RWPE1 (cell line): Measurements from ENCODE around the gene SUDS3.

Experiments
- CTCF ChIA-PET: fragments of 350-600 bp; sonication (Branson Sonifier 250); formaldehyde crosslinking; extraction: SDS; loops from one replicate; lab custom pipeline; 2021; lab: Yijun Ruan, JAX
- POLR2A ChIA-PET: fragments of 400-600 bp; formaldehyde crosslinking; extraction: SDS; loops from one replicate; lab custom pipeline; 2020; ENCODE audit warnings: antibody characterized with exemption; ENCODE audit not compliant: low non-redundant PET; lab: Yijun Ruan, JAX
- DNase-seq: peaks from one replicate; pipeline ENCODE4 v3.0.0; 2012; ENCODE audit warnings: low spot score
- H3K27ac ChIP-seq: fragments of 450-650 bp; 2 replicates; pipeline ENCODE4 v1.5.1; 2017
- TF ChIP-seq, protein P1 (sequence below): fragments of 450-650 bp; conservative IDR thresholded peaks from 2 replicates; pipeline ENCODE4 v1.5.1; 2017; ENCODE audit warnings: low read depth, mild to moderate bottlenecking

The SUDS3 gene

DNA sequence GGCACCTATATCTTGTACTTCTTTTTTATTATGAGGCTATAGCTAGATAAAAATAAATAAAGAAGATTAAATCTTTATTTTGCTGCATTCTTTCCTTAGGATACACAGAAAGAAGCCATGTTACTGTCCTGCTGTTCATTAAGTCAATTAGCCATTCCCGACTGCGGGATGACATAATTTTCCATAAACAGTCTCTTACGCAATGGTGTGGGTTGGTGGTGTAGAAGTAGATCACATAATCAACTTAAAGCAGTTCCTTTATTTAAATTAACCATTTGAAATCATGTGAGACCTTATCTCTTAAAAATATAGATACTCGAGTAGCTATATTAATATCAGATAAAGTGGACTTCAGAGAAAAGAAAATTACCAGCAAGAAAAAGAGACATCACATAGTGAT, 43.8 kb upstream of the SUDS3 start:
- no peak overlapping the region for H3K27ac ChIP-seq
- DNase-seq, result no peak
- TF ChIP-seq, protein P1, sequence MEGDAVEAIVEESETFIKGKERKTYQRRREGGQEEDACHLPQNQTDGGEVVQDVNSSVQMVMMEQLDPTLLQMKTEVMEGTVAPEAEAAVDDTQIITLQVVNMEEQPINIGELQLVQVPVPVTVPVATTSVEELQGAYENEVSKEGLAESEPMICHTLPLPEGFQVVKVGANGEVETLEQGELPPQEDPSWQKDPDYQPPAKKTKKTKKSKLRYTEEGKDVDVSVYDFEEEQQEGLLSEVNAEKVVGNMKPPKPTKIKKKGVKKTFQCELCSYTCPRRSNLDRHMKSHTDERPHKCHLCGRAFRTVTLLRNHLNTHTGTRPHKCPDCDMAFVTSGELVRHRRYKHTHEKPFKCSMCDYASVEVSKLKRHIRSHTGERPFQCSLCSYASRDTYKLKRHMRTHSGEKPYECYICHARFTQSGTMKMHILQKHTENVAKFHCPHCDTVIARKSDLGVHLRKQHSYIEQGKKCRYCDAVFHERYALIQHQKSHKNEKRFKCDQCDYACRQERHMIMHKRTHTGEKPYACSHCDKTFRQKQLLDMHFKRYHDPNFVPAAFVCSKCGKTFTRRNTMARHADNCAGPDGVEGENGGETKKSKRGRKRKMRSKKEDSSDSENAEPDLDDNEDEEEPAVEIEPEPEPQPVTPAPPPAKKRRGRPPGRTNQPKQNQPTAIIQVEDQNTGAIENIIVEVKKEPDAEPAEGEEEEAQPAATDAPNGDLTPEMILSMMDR, result no peak
- CTCF ChIA-PET, result interaction anchor here (0.8 kb wide), 1 partner anchor 10 kb away, joined by 4 read pairs; no protein-coding TSS in a partner anchor
- POLR2A ChIA-PET, result no interaction called here

DNA sequence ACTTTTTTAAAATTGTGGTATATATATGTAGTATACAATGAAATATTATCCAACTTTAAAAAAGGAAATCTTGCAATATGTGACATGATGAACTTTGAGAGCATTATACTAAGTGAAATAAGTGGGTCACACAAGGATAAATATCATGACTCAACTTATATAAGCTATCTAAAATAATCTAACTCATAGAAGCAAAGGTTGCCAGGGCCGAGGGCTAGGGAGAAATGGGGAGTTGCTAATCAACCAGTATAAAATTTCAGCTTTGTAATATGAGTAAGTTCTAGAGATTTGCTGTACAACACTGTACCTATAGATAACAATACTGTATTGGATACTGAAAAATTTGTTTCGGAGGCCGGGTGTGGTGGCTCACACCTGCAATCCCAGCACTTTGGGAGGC, 42.1 kb upstream of the SUDS3 start:
- TF ChIP-seq, protein P1, result no peak
- no peak for DNase-seq
- ChIA-PET POLR2A (no interaction called here), CTCF (no interaction called here)
- no peak overlapping the region for H3K27ac ChIP-seq

- TF ChIP-seq, protein P1, result no peak
- CTCF ChIA-PET, result interaction anchor here (0.7 kb wide), 1 partner anchor 34 kb away, joined by 3 read pairs; no protein-coding TSS in a partner anchor
- no peak for DNase-seq
- H3K27ac ChIP-seq, result no peak overlapping the region
- POLR2A ChIA-PET, result no interaction called here
Measured at GRCh38 chr12:118334939-118335567, 41.3 kb upstream of the SUDS3 start.

DNA sequence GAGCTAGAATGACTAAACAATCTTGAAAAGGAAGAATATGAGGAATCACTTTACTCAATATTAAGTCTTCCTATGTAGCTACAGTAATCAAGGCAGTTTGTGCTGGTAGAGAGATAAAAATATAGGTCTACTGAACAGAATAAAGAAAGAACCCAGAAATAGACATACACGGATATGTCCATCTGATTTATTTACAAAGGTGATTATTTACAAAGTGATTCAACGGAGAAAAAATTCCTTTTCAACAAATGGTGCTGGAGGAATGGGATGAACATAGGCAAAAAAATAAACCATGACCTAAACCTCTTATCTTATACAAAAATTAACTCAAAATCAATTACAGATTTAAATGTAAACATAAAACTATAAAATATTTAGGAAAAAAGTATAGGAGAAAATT, 40.2 kb upstream of the SUDS3 start:
- no peak for DNase-seq
- CTCF ChIA-PET, result interaction anchor here (0.6 kb wide), 1 partner anchor 1137 kb away, joined by 3 read pairs; no protein-coding TSS in a partner anchor
- TF ChIP-seq, protein P1, result no peak
- no peak overlapping the region for H3K27ac ChIP-seq
- POLR2A ChIA-PET, result no interaction called here

GRCh38 chr12:118337194-118337838, 39.0 kb upstream of the SUDS3 start:
- H3K27ac ChIP-seq, result no peak overlapping the region
- DNase-seq, result no peak
- TF ChIP-seq, protein P1, result no peak
- ChIA-PET CTCF (interaction anchor here (0.7 kb wide), 1 partner anchor 10 kb away, joined by 3 read pairs; no protein-coding TSS in a partner anchor), POLR2A (no interaction called here)

GRCh38 chr12:118342090-118342489, 34.3 kb upstream of the SUDS3 start:
- TF ChIP-seq, protein P1, result no peak
- DNase-seq, result no peak
- POLR2A ChIA-PET, result no interaction called here
- no peak overlapping the region for H3K27ac ChIP-seq
- CTCF ChIA-PET, result interaction anchor here (1.2 to 1.6 kb wide), 2 partner anchors 34 to 177 kb away, joined by 3 to 9 read pairs; partner anchors contain the start of gene SUDS3
